PC-9 (cell line): ENCODE results near the gene PDZRN4. TPM values are rescaled to one million over a fixed set of nuclear protein-coding genes. Genes with fewer than 3 reads are reported as not detected.

Experiments
- BruUV-seq: library from RNA; stranded (reverse); fragments of 400-500 nt; replicated peaks from 2 replicates; lab custom pipeline; 2021; lab: Mats Ljungman, UMichigan
- CTCF ChIA-PET: fragments of 300-600 bp; sonication (Branson Sonifier 250); formaldehyde crosslinking; loops from one replicate; lab custom pipeline; 2022; ENCODE audit warnings: antibody characterized with exemption; lab: Charles Lee
- POLR2A ChIA-PET: fragments of 300-600 bp; sonication (Branson Sonifier 250); formaldehyde crosslinking; loops from one replicate; lab custom pipeline; 2022; ENCODE audit warnings: antibody characterized with exemption; ENCODE audit not compliant: unreplicated experiment; lab: Charles Lee
- DNase-seq, 2 experiments: peaks; one replicate each; pipeline versions ENCODE4 v3.0.0 to v3.0.0-alpha.2; 2015 to 2022; ENCODE audit warnings: mixed read lengths in 1 of 2
- H2AFZ ChIP-seq: fragments of 200-600 bp; sonication (generic); 2 replicates; pipeline ENCODE4 v1.8.1; 2017; ENCODE audit warnings: antibody characterized with exemption
- H3F3A ChIP-seq: fragments of 200-600 bp; sonication (generic); 2 replicates; pipeline ENCODE4 v1.8.1; 2017; ENCODE audit warnings: antibody characterized with exemption, mild to moderate bottlenecking, low read depth; ENCODE audit not compliant: insufficient read depth
- H3K27ac ChIP-seq: fragments of 200-600 bp; sonication (generic); 2 replicates; pipeline ENCODE4 v1.6.1; 2016; ENCODE audit warnings: mixed run types
- H3K27me3 ChIP-seq: fragments of 200-600 bp; sonication (generic); 2 replicates; pipeline ENCODE4 v1.6.1; 2016; ENCODE audit warnings: low read depth, mixed run types; ENCODE audit not compliant: insufficient read depth
- H3K36me3 ChIP-seq: fragments of 200-600 bp; sonication (generic); 2 replicates; pipeline ENCODE4 v1.6.1; 2016; ENCODE audit warnings: low read depth, mixed run types
- H3K4me1 ChIP-seq: fragments of 200-600 bp; sonication (generic); replicated peaks from 2 replicates; pipeline ENCODE4 v1.6.1; 2016; ENCODE audit warnings: mixed run types; ENCODE audit not compliant: insufficient read depth
- H3K4me2 ChIP-seq: fragments of 200-600 bp; sonication (generic); 2 replicates; pipeline ENCODE4 v1.6.1; 2017; ENCODE audit warnings: mixed run types
- H3K4me3 ChIP-seq: fragments of 200-600 bp; sonication (generic); 2 replicates; pipeline ENCODE4 v1.6.1; 2016; ENCODE audit warnings: mixed run types
- H3K79me2 ChIP-seq: fragments of 200-600 bp; sonication (generic); 2 replicates; pipeline ENCODE4 v1.6.1; 2017; ENCODE audit warnings: low read depth, mixed run types
- H3K9me2 ChIP-seq: fragments of 200-600 bp; sonication (generic); 2 replicates; pipeline ENCODE4 v1.8.1; 2017; ENCODE audit warnings: mild to moderate bottlenecking; ENCODE audit not compliant: insufficient read depth
- H3K9me3 ChIP-seq: fragments of 200-600 bp; sonication (generic); 2 replicates; pipeline ENCODE4 v1.8.1; 2016; ENCODE audit warnings: low read depth; ENCODE audit not compliant: insufficient read depth
- H4K20me1 ChIP-seq: fragments of 200-600 bp; sonication (generic); 2 replicates; pipeline ENCODE4 v1.8.1; 2017; ENCODE audit not compliant: insufficient read depth
- EZH2 ChIP-seq: fragments of 200-600 bp; sonication (generic); IDR thresholded peaks from 2 replicates; pipeline ENCODE4 v1.8.0; 2017; ENCODE audit warnings: antibody characterized with exemption, low read depth
- intact Hi-C: fragments of 100-400 bp; cut with micrococcal nuclease; formaldehyde crosslinking; loops from one replicate; pipeline ENCODE4 v1.10.0; 2022; ENCODE audit not compliant: unreplicated experiment
- total RNA-seq: library from RNA; stranded (reverse); gene quantifications from 2 replicates; pipeline ENCODE4 v1.2.3, GENCODE V29; 2021
- TF ChIP-seq, protein P1 (sequence below): fragments of 200-600 bp; sonication (generic); conservative IDR thresholded peaks from 2 replicates; pipeline ENCODE4 v1.6.1; 2017; ENCODE audit warnings: mixed run types, antibody characterized with exemption, mild to moderate bottlenecking, moderate library complexity

The PDZRN4 gene
- total RNA-seq, 1 experiment from 2014 or later: not detected

DNA sequence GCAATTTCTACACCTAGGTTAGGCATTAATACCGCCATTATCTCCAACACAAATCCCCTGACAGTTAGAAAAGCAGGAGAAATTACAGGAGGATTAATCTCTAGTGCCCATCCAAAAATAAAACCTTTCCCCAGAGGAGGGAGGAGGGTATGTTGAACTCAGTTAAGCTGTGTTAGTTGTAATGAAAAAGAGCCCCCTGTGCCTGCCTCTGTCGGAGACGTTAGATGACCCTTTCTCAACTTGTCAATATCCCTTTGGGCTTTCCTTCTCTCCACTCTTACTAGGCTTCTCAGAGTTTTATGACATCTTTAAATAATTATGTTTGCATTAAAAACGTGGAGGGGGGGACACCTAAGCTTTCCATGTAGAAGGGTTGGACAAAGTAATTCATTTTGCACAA is 278.2 kb downstream of the PDZRN4 start:
- Histone ChIP-seq H4K20me1 (no peaks in the 10 kb centered on the region), H3K9me3 (no peaks in the 10 kb centered on the region), H3K4me1 (no peaks in the 10 kb centered on the region), H3K4me2 (no peak overlapping the region), H3K36me3 (no peaks in the 10 kb centered on the region), H2AFZ (no peak overlapping the region), H3F3A (no peaks in the 10 kb centered on the region), H3K79me2 (no peaks in the 10 kb centered on the region), H3K9me2 (no peaks in the 10 kb centered on the region), H3K4me3 (no peak overlapping the region), H3K27me3 (no peaks in the 10 kb centered on the region), H3K27ac (no peak overlapping the region)
- ChIA-PET CTCF (no interaction called here), POLR2A (no interaction called here)
- TF ChIP-seq, protein P1, sequence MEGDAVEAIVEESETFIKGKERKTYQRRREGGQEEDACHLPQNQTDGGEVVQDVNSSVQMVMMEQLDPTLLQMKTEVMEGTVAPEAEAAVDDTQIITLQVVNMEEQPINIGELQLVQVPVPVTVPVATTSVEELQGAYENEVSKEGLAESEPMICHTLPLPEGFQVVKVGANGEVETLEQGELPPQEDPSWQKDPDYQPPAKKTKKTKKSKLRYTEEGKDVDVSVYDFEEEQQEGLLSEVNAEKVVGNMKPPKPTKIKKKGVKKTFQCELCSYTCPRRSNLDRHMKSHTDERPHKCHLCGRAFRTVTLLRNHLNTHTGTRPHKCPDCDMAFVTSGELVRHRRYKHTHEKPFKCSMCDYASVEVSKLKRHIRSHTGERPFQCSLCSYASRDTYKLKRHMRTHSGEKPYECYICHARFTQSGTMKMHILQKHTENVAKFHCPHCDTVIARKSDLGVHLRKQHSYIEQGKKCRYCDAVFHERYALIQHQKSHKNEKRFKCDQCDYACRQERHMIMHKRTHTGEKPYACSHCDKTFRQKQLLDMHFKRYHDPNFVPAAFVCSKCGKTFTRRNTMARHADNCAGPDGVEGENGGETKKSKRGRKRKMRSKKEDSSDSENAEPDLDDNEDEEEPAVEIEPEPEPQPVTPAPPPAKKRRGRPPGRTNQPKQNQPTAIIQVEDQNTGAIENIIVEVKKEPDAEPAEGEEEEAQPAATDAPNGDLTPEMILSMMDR: no peak
- TF ChIP-seq EZH2: no peak
- no TSS peak for BruUV-seq
- intact Hi-C loops: no loop called here
- DNase-seq: no peak

GRCh38 chr12:41466802-41467201 is 278.7 kb downstream of the PDZRN4 start:
- intact Hi-C loops: no loop called here
- no peaks in the 10 kb centered on the region for H4K20me1 ChIP-seq
- H3K9me2 ChIP-seq: no peaks in the 10 kb centered on the region
- H3K27ac ChIP-seq: no peak overlapping the region
- H3K4me3 ChIP-seq: no peak overlapping the region
- H2AFZ ChIP-seq: no peak overlapping the region
- H3K9me3 ChIP-seq: no peaks in the 10 kb centered on the region
- H3K4me1 ChIP-seq: no peaks in the 10 kb centered on the region
- CTCF ChIA-PET: no interaction called here
- H3K4me2 ChIP-seq: no peak overlapping the region
- DNase-seq: no peak
- BruUV-seq: no TSS peak
- no peaks in the 10 kb centered on the region for H3K27me3 ChIP-seq
- POLR2A ChIA-PET: no interaction called here
- H3K79me2 ChIP-seq: no peaks in the 10 kb centered on the region
- TF ChIP-seq, protein P1: no peak
- TF ChIP-seq EZH2: no peak
- H3F3A ChIP-seq: no peaks in the 10 kb centered on the region
- no peaks in the 10 kb centered on the region for H3K36me3 ChIP-seq

- Histone ChIP-seq H3K36me3 (no peaks in the 10 kb centered on the region), H3K4me1 (no peaks in the 10 kb centered on the region), H3K9me3 (no peaks in the 10 kb centered on the region), H3K79me2 (no peaks in the 10 kb centered on the region), H3K4me3 (no peak overlapping the region), H3K27ac (no peak overlapping the region), H2AFZ (no peak overlapping the region), H3K4me2 (no peak overlapping the region), H3K9me2 (no peaks in the 10 kb centered on the region), H3K27me3 (no peaks in the 10 kb centered on the region), H4K20me1 (no peaks in the 10 kb centered on the region), H3F3A (no peaks in the 10 kb centered on the region)
- intact Hi-C loops: no loop called here
- no TSS peak for BruUV-seq
- TF ChIP-seq, protein P1: no peak
- no peak for TF ChIP-seq EZH2
- ChIA-PET CTCF (no interaction called here), POLR2A (no interaction called here)
- DNase-seq: no peak
Measured at GRCh38 chr12:41467591-41468325, 279.6 kb downstream of the PDZRN4 start.
